B cell (primary cell): ENCODE measurements around the gene ATP8A2. TPM values are rescaled to one million over a fixed set of nuclear protein-coding genes. Genes with fewer than 3 reads are reported as not detected.

Experiments used
- ATAC-seq: fragments of 200-7000 bp; cut with Tn5 transposase; one replicate; pipeline ENCODE4 v1.10.0; 2021; ENCODE audit warnings: low read depth, mild to moderate bottlenecking, moderate number of reproducible peaks, moderate library complexity
- CTCF ChIA-PET: fragments of 350-600 bp; sonication (Branson Sonifier 250); formaldehyde crosslinking; loops from one replicate; lab custom pipeline; 2021; ENCODE audit warnings: antibody characterized with exemption, inconsistent platforms; lab: Charles Lee
- POLR2A ChIA-PET: fragments of 350-600 bp; sonication (Branson Sonifier 250); formaldehyde crosslinking; loops from one replicate; lab custom pipeline; 2021; ENCODE audit warnings: antibody characterized with exemption; lab: Charles Lee
- DNase-seq: peaks from one replicate; pipeline ENCODE4 v3.0.0; 2013
- H2AFZ ChIP-seq: 2 replicates; pipeline ENCODE4 v1.6.1; 2012; ENCODE audit warnings: mild to moderate bottlenecking, low read depth, low read length; ENCODE audit not compliant: insufficient read depth, poor library complexity, severe bottlenecking
- H3K27ac ChIP-seq, 2 donors: 1 replicate in 1 of 2; 2 replicates in 1 of 2; pipeline ENCODE4 v1.5.1; 2012 to 2013; ENCODE audit warnings: low read length in 2 of 2, mild to moderate bottlenecking in 2 of 2, moderate library complexity in 1 of 2
- H3K27me3 ChIP-seq, 4 experiments: fragments of 200-600 bp in 1 of 4; sonication (generic) in 1 of 4; replicated peaks in 1 of 4; 1 replicate in 2 of 4; 2 replicates in 2 of 4; pipeline versions ENCODE4 v1.6.1 to v1.7.0; 2013 to 2016; ENCODE audit warnings: low read length in 3 of 4, mild to moderate bottlenecking in 2 of 4, mixed read lengths in 1 of 4, moderate library complexity in 1 of 4; ENCODE audit not compliant: insufficient read depth in 4 of 4, control insufficient read depth in 3 of 4; ENCODE audit errors: control extremely low read depth in 1 of 4
- H3K36me3 ChIP-seq, 2 experiments: replicated peaks in 1 of 2; 1 replicate in 1 of 2; 2 replicates in 1 of 2; pipeline versions ENCODE4 v1.6.1 to v1.7.1; 2013; ENCODE audit warnings: low read length in 1 of 2; ENCODE audit not compliant: insufficient read depth in 2 of 2, control insufficient read depth in 1 of 2; ENCODE audit errors: control extremely low read depth in 1 of 2, extremely low read depth in 1 of 2
- H3K4me1 ChIP-seq, 2 donors: fragments of 200-600 bp in 1 of 2; sonication (generic) in 1 of 2; 1 replicate in 1 of 2; 2 replicates in 1 of 2; pipeline versions ENCODE4 v1.5.1 to v1.6.1; 2013 to 2017; ENCODE audit warnings: low read length in 2 of 2; ENCODE audit not compliant: control insufficient read depth in 2 of 2, insufficient read depth in 2 of 2
- H3K4me2 ChIP-seq: replicated peaks from 2 replicates; pipeline ENCODE3; 2012; ENCODE audit warnings: mild to moderate bottlenecking, low read depth, low read length; ENCODE audit not compliant: poor library complexity, severe bottlenecking
- H3K4me3 ChIP-seq, 5 experiments: fragments of 200-600 bp in 1 of 5; sonication (generic) in 1 of 5; 1 replicate in 3 of 5; 2 replicates in 2 of 5; pipeline versions ENCODE4 v1.5.1 to v1.7.0; 2011 to 2016; ENCODE audit warnings: low read length in 4 of 5, mild to moderate bottlenecking in 4 of 5, low read depth in 2 of 5, control low read depth in 1 of 5, moderate library complexity in 1 of 5; ENCODE audit not compliant: insufficient read depth in 1 of 5; ENCODE audit errors: control extremely low read depth in 1 of 5, extremely low read depth in 1 of 5
- H3K79me2 ChIP-seq: fragments of 200-600 bp; sonication (generic); one replicate; pipeline ENCODE4 v1.6.0; 2016; ENCODE audit warnings: low read length; ENCODE audit not compliant: control insufficient read depth, insufficient read depth
- H3K9ac ChIP-seq: fragments of 200-600 bp; sonication (generic); 2 replicates; pipeline ENCODE4 v1.6.1; 2017; ENCODE audit warnings: mild to moderate bottlenecking, low read length, moderate library complexity
- H3K9me3 ChIP-seq, 3 donors: one replicate each; pipeline versions ENCODE4 v1.6.1 to v1.7.1; 2013; ENCODE audit warnings: low read length in 2 of 3; ENCODE audit not compliant: control insufficient read depth in 2 of 3, insufficient read depth in 1 of 3; ENCODE audit errors: control extremely low read depth in 1 of 3
- H4K20me1 ChIP-seq: 2 replicates; pipeline ENCODE4 v1.6.0; 2012; ENCODE audit warnings: mild to moderate bottlenecking, low read length; ENCODE audit not compliant: insufficient read depth, control insufficient read depth, poor library complexity, severe bottlenecking
- H3K27ac Mint-ChIP-seq: one replicate; pipeline ENCODE4 v1.8.0; 2021; ENCODE audit warnings: mixed read lengths
- H3K27me3 Mint-ChIP-seq: one replicate; pipeline ENCODE4 v1.8.0; 2021; ENCODE audit warnings: mixed read lengths
- H3K4me1 Mint-ChIP-seq: one replicate; pipeline ENCODE4 v1.8.0; 2021; ENCODE audit warnings: mixed read lengths
- H3K4me3 Mint-ChIP-seq: one replicate; pipeline ENCODE4 v1.8.0; 2021; ENCODE audit warnings: mixed read lengths
- H3K9me3 Mint-ChIP-seq: one replicate; pipeline ENCODE4 v1.8.0; 2022; ENCODE audit warnings: mixed read lengths; ENCODE audit not compliant: insufficient read depth
- EZH2 ChIP-seq: IDR thresholded peaks from 2 replicates; pipeline ENCODE4 v1.6.1; 2012; ENCODE audit warnings: borderline replicate concordance, low read depth, mild to moderate bottlenecking, moderate library complexity, low read length; ENCODE audit not compliant: insufficient read depth, poor library complexity, severe bottlenecking
- WGBS: methylation state at CpG from one replicate; pipeline ENCODE4 v1.1.5; 2013; ENCODE audit warnings: missing lambda C conversion rate; ENCODE audit not compliant: insufficient coverage; 5-methylcytosine and 5-hydroxymethylcytosine counted together
- intact Hi-C: fragments of 100-400 bp; cut with micrococcal nuclease; formaldehyde crosslinking; loops from one replicate; pipeline ENCODE4 v1.10.0; 2022
- polyA plus RNA-seq: library from polyadenylated mRNA; depleted of rRNA; stranded (reverse); fragments of >200 nt; gene quantifications from 2 replicates; pipeline ENCODE4 v1.2.3, GENCODE V29; 2012
- total RNA-seq, 2 donors: library from RNA; stranded (reverse); fragments of 120-200 nt in 1 of 2; gene quantifications; 1 replicate in 1 of 2; 2 replicates in 1 of 2; pipeline versions ENCODE4 v1.2.3 to v1.2.4, GENCODE V29; 2013 to 2022
- TF ChIP-seq, protein P1 (sequence below): fragments of 200-600 bp; IDR thresholded peaks from one replicate; pipeline ENCODE4 v1.8.0; 2022; ENCODE audit warnings: antibody characterized with exemption, mild to moderate bottlenecking

Gene ATP8A2
- total and polyA plus RNA-seq, 2 donors (not counting 1 experiment from before 2014, with no cell fraction given) = not detected

DNA sequence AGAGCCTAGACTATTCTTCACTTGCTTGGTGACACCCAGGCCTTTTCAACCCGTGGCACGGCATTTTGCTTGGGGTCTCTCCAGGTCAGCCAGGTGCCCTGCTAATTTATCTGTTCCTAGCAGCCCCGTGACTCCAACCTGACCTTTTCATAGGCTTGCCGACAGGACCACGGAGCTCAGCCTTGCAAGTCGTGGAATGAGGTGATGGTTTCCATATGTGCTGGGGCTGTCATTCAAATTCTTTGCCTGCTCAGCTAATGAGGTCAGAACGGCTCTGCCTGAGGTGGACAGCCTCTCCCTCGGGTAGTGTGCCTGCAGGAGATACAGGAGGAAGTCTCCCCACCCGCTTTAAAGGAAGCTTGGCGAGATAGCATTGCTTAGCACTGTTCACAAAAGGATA lies 619.0 kb downstream of the ATP8A2 start:
- no peaks in the 10 kb centered on the region for H3K27me3 ChIP-seq
- ATAC-seq = no peak
- no peaks in the 10 kb centered on the region for H3K79me2 ChIP-seq
- H3K9me3 ChIP-seq = peaks cover 2 to 7% (median 3%) of the 10 kb centered on the region in 3 donors
- Mint-ChIP-seq H3K27ac (no peak overlapping the region), H3K4me3 (no peak overlapping the region), H3K9me3 (peaks cover 5% of the 10 kb centered on the region), H3K27me3 (no peaks in the 10 kb centered on the region), H3K4me1 (no peaks in the 10 kb centered on the region)
- POLR2A ChIA-PET = no interaction called here
- 70% methylated on average over 10 of the region's 10 CpGs for WGBS
- no peak overlapping the region for H3K4me3 ChIP-seq
- no peak overlapping the region for H2AFZ ChIP-seq
- CTCF ChIA-PET = no interaction called here
- no peaks in the 10 kb centered on the region for H3K36me3 ChIP-seq
- no peak overlapping the region for H3K27ac ChIP-seq
- TF ChIP-seq EZH2 = no peak
- TF ChIP-seq, protein P1, sequence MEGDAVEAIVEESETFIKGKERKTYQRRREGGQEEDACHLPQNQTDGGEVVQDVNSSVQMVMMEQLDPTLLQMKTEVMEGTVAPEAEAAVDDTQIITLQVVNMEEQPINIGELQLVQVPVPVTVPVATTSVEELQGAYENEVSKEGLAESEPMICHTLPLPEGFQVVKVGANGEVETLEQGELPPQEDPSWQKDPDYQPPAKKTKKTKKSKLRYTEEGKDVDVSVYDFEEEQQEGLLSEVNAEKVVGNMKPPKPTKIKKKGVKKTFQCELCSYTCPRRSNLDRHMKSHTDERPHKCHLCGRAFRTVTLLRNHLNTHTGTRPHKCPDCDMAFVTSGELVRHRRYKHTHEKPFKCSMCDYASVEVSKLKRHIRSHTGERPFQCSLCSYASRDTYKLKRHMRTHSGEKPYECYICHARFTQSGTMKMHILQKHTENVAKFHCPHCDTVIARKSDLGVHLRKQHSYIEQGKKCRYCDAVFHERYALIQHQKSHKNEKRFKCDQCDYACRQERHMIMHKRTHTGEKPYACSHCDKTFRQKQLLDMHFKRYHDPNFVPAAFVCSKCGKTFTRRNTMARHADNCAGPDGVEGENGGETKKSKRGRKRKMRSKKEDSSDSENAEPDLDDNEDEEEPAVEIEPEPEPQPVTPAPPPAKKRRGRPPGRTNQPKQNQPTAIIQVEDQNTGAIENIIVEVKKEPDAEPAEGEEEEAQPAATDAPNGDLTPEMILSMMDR = no peak
- no peak for DNase-seq
- H4K20me1 ChIP-seq = no peaks in the 10 kb centered on the region
- no peak overlapping the region for H3K4me2 ChIP-seq
- no peak overlapping the region for H3K9ac ChIP-seq
- intact Hi-C loops = no loop called here
- H3K4me1 ChIP-seq = no peaks in the 10 kb centered on the region

DNA sequence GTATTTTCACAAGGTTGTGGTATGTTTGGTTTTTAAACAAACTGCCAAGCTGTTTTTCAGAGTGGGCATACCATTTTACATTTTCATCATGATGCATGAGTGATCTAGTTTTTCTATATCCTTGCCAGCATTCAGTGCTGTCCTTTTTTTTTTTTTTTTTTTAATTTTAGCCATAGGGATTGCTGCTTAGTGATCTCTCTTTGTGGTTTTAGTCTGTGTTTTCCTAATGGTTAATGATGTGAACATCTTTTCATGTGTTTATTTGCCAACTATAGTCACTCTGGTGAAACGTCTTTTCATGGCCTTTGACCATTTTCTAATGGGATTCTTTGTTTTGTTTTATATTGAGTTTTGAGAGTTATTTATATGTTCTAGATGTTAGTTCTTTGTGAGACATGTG lies 620.3 kb downstream of the ATP8A2 start:
- H3K27me3 Mint-ChIP-seq = no peaks in the 10 kb centered on the region
- TF ChIP-seq, protein P1 = no peak
- no peak for TF ChIP-seq EZH2
- Histone ChIP-seq H3K79me2 (no peaks in the 10 kb centered on the region), H3K9me3 (peaks cover 2 to 7% (median 7%) of the 10 kb centered on the region in 3 donors), H3K36me3 (no peaks in the 10 kb centered on the region), H3K4me3 (no peak overlapping the region), H3K4me2 (no peak overlapping the region), H3K4me1 (no peaks in the 10 kb centered on the region), H3K27me3 (no peaks in the 10 kb centered on the region), H3K27ac (no peak overlapping the region), H3K9ac (no peak overlapping the region), H4K20me1 (no peaks in the 10 kb centered on the region), H2AFZ (no peak overlapping the region)
- H3K4me3 Mint-ChIP-seq = no peak overlapping the region
- H3K9me3 Mint-ChIP-seq = peaks cover 5% of the 10 kb centered on the region
- H3K27ac Mint-ChIP-seq = no peak overlapping the region
- intact Hi-C loops = no loop called here
- no peak for ATAC-seq
- WGBS = no CpG with 5 or more reads among the region's 1 CpG
- H3K4me1 Mint-ChIP-seq = no peaks in the 10 kb centered on the region
- DNase-seq = no peak
- ChIA-PET POLR2A (no interaction called here), CTCF (no interaction called here)
